Measurements from ENCODE around the gene MYO9A.
"Not testable (repeated sequence)": the region's sequence is repeated elsewhere in the genome, so short reads cannot be mapped to it uniquely, and the experiment has no call there.

Gene MYO9A

GRCh38 chr15:71939981-71940588, 177.9 kb downstream of the MYO9A start:
- no peak for DNase-seq

GRCh38 chr15:71937650-71938311, 180.2 kb downstream of the MYO9A start:
- no peak for DNase-seq

- no peak for DNase-seq
These were observed 183.5 kb downstream of the MYO9A start for GRCh38 chr15:71934446-71934845.

GRCh38 chr15:71932689-71933088, 185.3 kb downstream of the MYO9A start:
- DNase-seq = no peak

- no peak for DNase-seq
These were observed 186.7 kb downstream of the MYO9A start for GRCh38 chr15:71931261-71931660.

- DNase-seq = no peak
These were observed 192.8 kb downstream of the MYO9A start for GRCh38 chr15:71925145-71925544.

- no peak for DNase-seq
These were observed 196.8 kb downstream of the MYO9A start for GRCh38 chr15:71921191-71921590.

GRCh38 chr15:71920573-71920972, 197.4 kb downstream of the MYO9A start:
- DNase-seq = no peak

- DNase-seq = no peak
These were observed 201.1 kb downstream of the MYO9A start for GRCh38 chr15:71916834-71917233.

GRCh38 chr15:71914092-71914491, 203.9 kb downstream of the MYO9A start:
- no peak for DNase-seq

- no peak for DNase-seq
These were observed 218.3 kb downstream of the MYO9A start for GRCh38 chr15:71899674-71900073.

- no peak for DNase-seq
These were observed 224.3 kb downstream of the MYO9A start for GRCh38 chr15:71893691-71894090.

GRCh38 chr15:71892335-71892734, 225.6 kb downstream of the MYO9A start:
- DNase-seq = no peak

- DNase-seq = no peak
These were observed 226.9 kb downstream of the MYO9A start for GRCh38 chr15:71891026-71891425.

- no peak for DNase-seq
These were observed 228.0 kb downstream of the MYO9A start for GRCh38 chr15:71889947-71890346.

- DNase-seq = no peak
These were observed 228.6 kb downstream of the MYO9A start for GRCh38 chr15:71889385-71889784.

GRCh38 chr15:71888797-71889196, 229.2 kb downstream of the MYO9A start:
- DNase-seq = no peak

- no peak for DNase-seq
These were observed 232.6 kb downstream of the MYO9A start for GRCh38 chr15:71885390-71885789.

GRCh38 chr15:71883447-71883846, 234.5 kb downstream of the MYO9A start:
- DNase-seq = no peak

- no peak for DNase-seq
These were observed 237.7 kb downstream of the MYO9A start for GRCh38 chr15:71880276-71880675.

- no peak for DNase-seq
These were observed 243.7 kb downstream of the MYO9A start for GRCh38 chr15:71874245-71874644.

- DNase-seq = not testable (repeated sequence)
These were observed 259.7 kb downstream of the MYO9A start for GRCh38 chr15:71858232-71858631.

- DNase-seq = no peak
These were observed 264.4 kb downstream of the MYO9A start for GRCh38 chr15:71853543-71853942.

GRCh38 chr15:71844916-71845315, 273.0 kb downstream of the MYO9A start:
- no peak for DNase-seq

- DNase-seq = no peak
These were observed 276.4 kb downstream of the MYO9A start for GRCh38 chr15:71841563-71841962.
